HFFc6 (cell line): Measurements from ENCODE around the gene LMBRD1. TPM values are rescaled to one million over a fixed set of nuclear protein-coding genes. Genes with fewer than 3 reads are reported as not detected.
"Not testable (repeated sequence)": the region's sequence is repeated elsewhere in the genome, so short reads cannot be mapped to it uniquely, and the experiment has no call there.

Source experiments
- DNase-seq: peaks from one replicate; pipeline ENCODE4 v3.0.0-alpha.2; 2018
- H3K27ac Mint-ChIP-seq: 2 replicates; pipeline ENCODE4 v1.8.0; 2020; ENCODE audit warnings: mild to moderate bottlenecking, mixed read lengths
- H3K27me3 Mint-ChIP-seq: 2 replicates; pipeline ENCODE4 v1.8.0; 2021; ENCODE audit warnings: mild to moderate bottlenecking, moderate library complexity, mixed read lengths; ENCODE audit not compliant: insufficient read depth
- H3K36me3 Mint-ChIP-seq: 2 replicates; pipeline ENCODE4 v1.8.0; 2021; ENCODE audit warnings: low read depth, mixed read lengths
- H3K4me1 Mint-ChIP-seq: 2 replicates; pipeline ENCODE4 v1.8.0; 2020; ENCODE audit warnings: low read depth, mixed read lengths
- H3K4me3 Mint-ChIP-seq: 2 replicates; pipeline ENCODE4 v1.8.0; 2020; ENCODE audit warnings: mild to moderate bottlenecking, moderate library complexity, mixed read lengths
- H3K9me3 Mint-ChIP-seq: 2 replicates; pipeline ENCODE4 v1.8.0; 2020; ENCODE audit warnings: mild to moderate bottlenecking, mixed read lengths
- CTCF ChIP-seq: fragments of 200-600 bp; sonication (generic); IDR thresholded peaks from 2 replicates; pipeline ENCODE4 v1.5.0; 2021; ENCODE audit warnings: antibody characterized with exemption, mild to moderate bottlenecking
- total RNA-seq, 6 experiments: library from RNA; stranded (reverse); fragmentation: NEBNext Ultra II Directional; extraction: Animal tissue kit (Norgen Biotek cat#: 25700); gene quantifications; 2 replicates in 1 of 6; 3 replicates in 5 of 6; pipeline ENCODE4 v1.2.3, GENCODE V29; 2021

The LMBRD1 gene
- total RNA-seq, 6 experiments from 2014 or later: 17.0 to 22.3 (median 21.4) TPM

GRCh38 chr6:69789578-69789977 lies 7.2 kb downstream of the LMBRD1 start:
- no peak overlapping the region for H3K27ac Mint-ChIP-seq
- peaks cover 9% of the 10 kb centered on the region for H3K4me1 Mint-ChIP-seq
- TF ChIP-seq CTCF: no peak
- DNase-seq: no peak
- H3K27me3 Mint-ChIP-seq: no peaks in the 10 kb centered on the region; the same call in 1 of the 2 replicates
- H3K36me3 Mint-ChIP-seq: no peaks in the 10 kb centered on the region
- no peaks in the 10 kb centered on the region for H3K9me3 Mint-ChIP-seq
- H3K4me3 Mint-ChIP-seq: no peak overlapping the region

GRCh38 chr6:69787436-69787835 lies 9.4 kb downstream of the LMBRD1 start:
- H3K4me1 Mint-ChIP-seq, H3K4me3 Mint-ChIP-seq, H3K27ac Mint-ChIP-seq, H3K36me3 Mint-ChIP-seq, H3K9me3 Mint-ChIP-seq, DNase-seq, H3K27me3 Mint-ChIP-seq: not testable (repeated sequence)

GRCh38 chr6:69785697-69786096 lies 11.1 kb downstream of the LMBRD1 start:
- H3K4me1 Mint-ChIP-seq: peaks cover 3% of the 10 kb centered on the region; the same call in 1 of the 2 replicates
- H3K9me3 Mint-ChIP-seq: no peaks in the 10 kb centered on the region
- H3K4me3 Mint-ChIP-seq: no peak overlapping the region
- TF ChIP-seq CTCF: no peak
- no peaks in the 10 kb centered on the region for H3K27me3 Mint-ChIP-seq
- H3K36me3 Mint-ChIP-seq: no peaks in the 10 kb centered on the region
- no peak overlapping the region for H3K27ac Mint-ChIP-seq
- no peak for DNase-seq

GRCh38 chr6:69784595-69785377 lies 12.0 kb downstream of the LMBRD1 start:
- Mint-ChIP-seq H3K27ac (no peak overlapping the region), H3K36me3 (no peaks in the 10 kb centered on the region), H3K27me3 (no peaks in the 10 kb centered on the region), H3K9me3 (no peaks in the 10 kb centered on the region), H3K4me1 (peaks cover 6% of the 10 kb centered on the region; the same call in 1 of the 2 replicates), H3K4me3 (no peak overlapping the region)
- no peak for DNase-seq
- no peak for TF ChIP-seq CTCF

GRCh38 chr6:69783108-69783507 lies 13.7 kb downstream of the LMBRD1 start:
- DNase-seq: no peak
- Mint-ChIP-seq H3K4me3 (no peak overlapping the region), H3K27ac (no peak overlapping the region), H3K4me1 (peaks cover 6% of the 10 kb centered on the region; the same call in 1 of the 2 replicates), H3K9me3 (no peaks in the 10 kb centered on the region), H3K36me3 (no peaks in the 10 kb centered on the region), H3K27me3 (no peaks in the 10 kb centered on the region)
- TF ChIP-seq CTCF: no peak

GRCh38 chr6:69780585-69781178 lies 16.1 kb downstream of the LMBRD1 start:
- no peaks in the 10 kb centered on the region for H3K36me3 Mint-ChIP-seq
- no peaks in the 10 kb centered on the region for H3K27me3 Mint-ChIP-seq
- TF ChIP-seq CTCF: no peak
- H3K27ac Mint-ChIP-seq: no peak overlapping the region
- H3K4me3 Mint-ChIP-seq: no peak overlapping the region
- DNase-seq: no peak
- peaks cover 6% of the 10 kb centered on the region; the same call in 1 of the 2 replicates for H3K4me1 Mint-ChIP-seq
- no peaks in the 10 kb centered on the region for H3K9me3 Mint-ChIP-seq
